GM12875 (cell line): ENCODE measurements around the gene XPOT.

Source experiments
- H3K4me3 ChIP-seq: one replicate; pipeline ENCODE4 v1.5.1; 2011; ENCODE audit warnings: low read depth, low read length, control low read depth
- CTCF ChIP-seq: IDR thresholded peaks from 2 replicates; pipeline ENCODE4 v1.5.1; 2011; ENCODE audit warnings: low read depth, mild to moderate bottlenecking, control low read depth, inconsistent platforms, low read length, moderate library complexity, borderline replicate concordance; ENCODE audit not compliant: insufficient read depth

XPOT gene

DNA sequence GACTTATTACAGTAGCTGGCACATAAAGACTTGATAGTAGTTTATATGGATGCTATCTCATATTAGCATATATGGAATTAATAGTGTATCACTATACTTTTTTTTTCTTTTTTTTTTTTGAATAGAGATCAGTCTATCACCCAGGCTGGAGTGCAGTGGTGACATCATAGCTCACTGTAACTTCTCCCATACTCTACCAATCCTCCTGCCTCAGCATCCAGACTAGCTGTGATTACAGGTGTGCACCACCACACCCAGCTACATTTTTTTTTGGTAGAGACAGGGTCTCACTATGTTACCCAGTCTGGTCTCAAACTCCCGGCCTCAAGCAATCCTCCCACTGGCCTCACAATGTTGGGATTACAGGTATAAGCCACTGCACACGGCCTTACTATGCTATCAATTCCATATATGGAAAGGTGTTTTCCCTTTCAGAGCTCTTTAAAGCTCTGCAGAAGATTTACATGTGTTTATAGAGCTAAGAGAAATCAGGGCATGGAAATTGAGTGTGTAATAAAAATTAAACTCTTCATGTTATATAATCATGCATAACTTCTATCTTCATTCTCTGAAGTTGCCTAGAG is 46.0 kb downstream of the XPOT start:
- no peak for TF ChIP-seq CTCF
- H3K4me3 ChIP-seq = no peak overlapping the region

DNA sequence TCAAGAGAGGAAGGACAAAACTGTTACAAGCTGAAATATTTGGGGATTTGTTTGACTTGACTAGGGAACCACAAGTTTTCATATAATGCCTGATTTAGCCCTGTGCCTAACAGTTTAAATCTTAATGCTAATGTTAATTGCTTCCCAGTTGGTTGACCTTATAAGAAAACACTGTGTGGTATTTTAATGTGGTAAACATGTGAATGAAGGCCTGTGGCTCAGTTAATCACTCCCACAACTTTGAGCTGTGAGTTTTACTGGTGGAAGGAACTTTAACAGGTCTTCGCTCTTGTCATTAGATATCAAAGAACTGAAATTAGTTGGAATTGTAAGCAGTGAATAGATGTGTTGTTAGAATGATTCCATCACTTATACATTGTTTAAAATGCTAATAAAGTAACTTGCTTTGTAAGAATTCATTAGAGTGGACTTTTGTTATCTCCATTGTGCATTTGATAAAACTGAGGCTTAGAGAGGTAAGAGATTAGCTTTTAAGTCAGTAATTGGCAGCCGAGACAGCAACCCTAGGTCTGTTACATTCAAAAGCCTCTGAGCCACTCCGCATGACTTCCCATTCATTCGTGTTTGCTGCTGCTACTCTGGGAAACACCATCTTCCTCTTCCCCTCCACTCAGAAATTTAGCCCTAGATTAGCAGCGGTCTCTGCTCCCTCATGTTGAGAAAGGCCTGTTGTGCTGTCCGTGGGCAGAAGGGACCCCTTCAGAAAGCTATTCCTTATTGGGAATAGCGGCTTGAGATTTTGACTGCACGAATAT is 46.7 kb downstream of the XPOT start:
- no peak for TF ChIP-seq CTCF
- H3K4me3 ChIP-seq = peak overlapping the region; percentile 89

DNA sequence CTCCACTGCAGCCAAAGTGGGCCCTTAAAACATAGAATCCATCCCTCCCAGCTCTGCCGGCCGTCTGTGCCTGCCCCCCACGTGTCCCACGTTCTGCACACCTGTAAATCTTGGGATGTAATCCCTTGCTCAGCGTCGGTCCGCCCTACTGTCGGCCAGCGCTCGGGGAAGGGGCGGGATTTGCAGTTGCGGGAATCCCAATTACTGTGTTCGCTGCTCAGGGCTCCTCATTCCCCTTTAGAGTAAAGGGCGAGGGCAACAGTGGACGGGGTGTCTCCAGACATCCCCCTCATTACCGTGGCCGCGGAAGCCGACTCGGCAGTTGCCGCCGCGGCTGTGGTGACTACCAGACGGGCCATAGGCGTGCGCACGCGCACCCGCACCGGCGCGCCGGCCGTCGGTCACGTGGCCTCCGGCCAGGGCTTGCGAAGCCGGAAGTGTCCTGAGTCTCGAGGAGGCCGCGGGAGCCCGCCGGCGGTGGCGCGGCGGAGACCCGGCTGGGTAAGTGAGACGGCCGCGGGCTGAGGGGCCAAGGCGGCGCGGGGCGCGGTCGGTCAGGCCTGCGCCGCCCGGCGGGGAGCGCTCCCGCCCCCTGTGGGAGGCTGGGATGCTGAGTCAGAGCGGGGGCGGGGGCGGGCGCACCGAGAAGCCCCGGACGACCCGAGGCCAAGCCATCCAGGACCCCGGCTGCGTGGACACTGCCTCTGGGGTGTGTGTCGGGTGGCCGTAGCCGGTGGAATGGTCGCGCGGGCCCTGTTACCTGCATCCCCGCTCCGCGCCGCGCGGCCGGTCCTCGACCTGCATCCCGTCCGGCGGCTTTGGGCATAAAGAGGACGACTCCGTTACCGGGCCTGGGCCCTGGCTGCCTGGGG is 47.7 kb downstream of the XPOT start, which contains the start of gene TBK1:
Gene TBK1, plus strand, starts transcription at position 434 of the 872 bp plus-strand sequence. CDS start 3,751 bp downstream, outside the sequence.
- TF ChIP-seq CTCF = 0 out of 2 replicates have a peak, but pooled peaks have one; percentile 18
- H3K4me3 ChIP-seq = peak within 1 kb of the TSS; percentile 89

DNA sequence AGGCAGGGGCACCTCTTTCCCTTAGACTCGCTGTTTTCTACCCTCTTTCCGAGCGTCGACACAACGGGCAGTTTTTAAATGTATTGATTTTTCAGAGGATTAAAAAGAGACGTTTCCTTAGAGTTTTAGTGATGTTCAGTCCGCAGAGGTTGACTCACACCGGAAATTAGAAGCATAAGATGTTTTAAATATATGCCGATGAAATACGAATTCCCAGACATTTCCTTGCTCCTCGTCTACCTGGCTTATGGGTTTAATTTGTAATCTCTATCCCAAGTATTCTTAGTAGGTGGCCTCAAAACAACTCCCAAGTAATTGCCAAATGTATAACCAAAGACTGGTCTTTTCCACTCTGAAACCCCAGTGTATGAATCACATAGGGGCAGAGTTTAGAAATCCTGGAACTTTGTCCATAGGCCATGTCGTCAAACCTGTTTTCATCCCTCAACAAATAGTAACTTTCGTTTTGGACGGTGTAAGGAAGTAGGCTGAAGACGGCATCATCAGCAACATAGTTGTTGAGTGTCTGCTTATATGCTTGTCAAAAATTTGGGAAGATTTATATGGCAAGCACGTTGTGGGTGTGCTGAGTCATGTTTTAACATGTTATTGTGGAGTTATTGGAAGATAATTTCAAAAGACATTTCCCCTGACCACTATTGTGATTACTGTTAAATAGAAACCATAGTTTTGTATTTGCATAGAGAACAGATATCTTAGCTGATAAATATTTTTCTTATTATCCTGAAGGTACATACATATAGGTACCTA is 48.6 kb downstream of the XPOT start:
- no peak for TF ChIP-seq CTCF
- peak overlapping the region; percentile 89 for H3K4me3 ChIP-seq

DNA sequence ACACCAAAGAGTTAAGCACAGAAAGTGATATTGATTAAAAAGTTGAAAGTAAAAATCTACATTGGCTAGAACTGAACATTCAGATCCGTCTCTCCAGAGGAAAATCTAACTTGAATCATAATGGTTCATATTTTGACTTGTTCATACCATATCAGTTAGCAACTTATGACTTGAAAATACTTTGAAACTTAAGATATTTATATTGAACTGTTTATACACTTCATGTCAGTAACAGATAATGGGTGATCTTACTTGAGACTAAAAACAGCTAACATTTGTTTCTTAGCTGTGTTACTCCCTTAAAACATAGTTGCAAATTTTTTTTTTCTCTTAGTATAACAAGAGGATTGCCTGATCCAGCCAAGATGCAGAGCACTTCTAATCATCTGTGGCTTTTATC is 51.3 kb downstream of the XPOT start:
- TF ChIP-seq CTCF = no peak

GRCh38 chr12:64456119-64456518 is 51.9 kb downstream of the XPOT start:
- H3K4me3 ChIP-seq = no peak overlapping the region
- no peak for TF ChIP-seq CTCF

More for the DNA sequence above, 51.3 kb downstream of the XPOT start:
- H3K4me3 ChIP-seq = no peak overlapping the region
